Gastroesophageal sphincter (tissue), 4 donors: ENCODE data around the gene ATP6V0C. TPM values are rescaled to one million over a fixed set of nuclear protein-coding genes. Genes with fewer than 3 reads are reported as not detected.

Source experiments
- ATAC-seq: fragments of 150-250 bp; one replicate; pipeline ENCODE4 v1.9.1; 2016; ENCODE audit warnings: mild to moderate bottlenecking, moderate library complexity
- H3K27ac ChIP-seq, 4 donors: fragments of 200-600 bp; sonication (generic) in 3 of 4; 1 replicate in 3 of 4; 2 replicates in 1 of 4; pipeline ENCODE4 v1.5.1; 2016 to 2019
- H3K27me3 ChIP-seq: fragments of 200-600 bp; sonication (generic); one replicate; pipeline ENCODE4 v1.5.1; 2019
- H3K36me3 ChIP-seq, 2 donors: fragments of 200-600 bp; sonication (generic); one replicate each; pipeline ENCODE4 v1.5.1; 2019; ENCODE audit warnings: control low read depth in 1 of 2
- H3K4me1 ChIP-seq, 3 donors: fragments of 200-600 bp; sonication (generic); 1 replicate in 2 of 3; 2 replicates in 1 of 3; pipeline ENCODE4 v1.5.1; 2016 to 2019; ENCODE audit warnings: control low read depth in 2 of 3
- H3K4me3 ChIP-seq, 2 donors: fragments of 200-600 bp; sonication (generic); one replicate each; pipeline ENCODE4 v1.5.1; 2019; ENCODE audit warnings: mild to moderate bottlenecking in 1 of 2, moderate library complexity in 1 of 2
- H3K9me3 ChIP-seq, 3 donors: fragments of 200-600 bp; sonication (generic); one replicate each; pipeline ENCODE4 v1.5.1; 2017 to 2019; ENCODE audit warnings: control low read depth in 2 of 3
- EP300 ChIP-seq: sonication (generic); formaldehyde crosslinking; IDR thresholded peaks from one replicate; pipeline ENCODE4 v1.6.1; 2017; ENCODE audit warnings: antibody characterized with exemption, mild to moderate bottlenecking
- POLR2A ChIP-seq, 2 donors: fragments of 450-650 bp; IDR thresholded peaks; one replicate each; pipeline ENCODE4 v1.6.1; 2017; ENCODE audit warnings: antibody characterized with exemption in 2 of 2, mild to moderate bottlenecking in 2 of 2, moderate library complexity in 1 of 2
- POLR2AphosphoS5 ChIP-seq: sonication (generic); formaldehyde crosslinking; IDR thresholded peaks from one replicate; pipeline ENCODE4 v1.6.1; 2017; ENCODE audit warnings: antibody characterized with exemption
- WGBS, 2 donors: methylation state at CpG; one replicate each; pipeline ENCODE4 v1.1.5; 2018; ENCODE audit warnings: low coverage in 1 of 2; 5-methylcytosine and 5-hydroxymethylcytosine counted together
- total RNA-seq, 4 donors: library from RNA; depleted of rRNA; stranded (reverse); fragments of >200 nt; gene quantifications; one replicate each; pipeline ENCODE4 v1.1.0, GENCODE V29; 2016
- TF ChIP-seq, protein P1 (sequence below), 4 experiments: fragments of 200-600 bp in 2 of 4; fragments of 450-650 bp in 2 of 4; sonication (generic) in 1 of 4; IDR thresholded peaks; one replicate each; pipeline ENCODE4 v1.5.1; 2017 to 2019; ENCODE audit warnings: antibody characterized with exemption in 4 of 4, mild to moderate bottlenecking in 2 of 4, moderate library complexity in 2 of 4

ATP6V0C gene
- total RNA-seq, 4 donors from 2014 or later, result 37.5 to 62.2 (median 50.9) TPM

DNA sequence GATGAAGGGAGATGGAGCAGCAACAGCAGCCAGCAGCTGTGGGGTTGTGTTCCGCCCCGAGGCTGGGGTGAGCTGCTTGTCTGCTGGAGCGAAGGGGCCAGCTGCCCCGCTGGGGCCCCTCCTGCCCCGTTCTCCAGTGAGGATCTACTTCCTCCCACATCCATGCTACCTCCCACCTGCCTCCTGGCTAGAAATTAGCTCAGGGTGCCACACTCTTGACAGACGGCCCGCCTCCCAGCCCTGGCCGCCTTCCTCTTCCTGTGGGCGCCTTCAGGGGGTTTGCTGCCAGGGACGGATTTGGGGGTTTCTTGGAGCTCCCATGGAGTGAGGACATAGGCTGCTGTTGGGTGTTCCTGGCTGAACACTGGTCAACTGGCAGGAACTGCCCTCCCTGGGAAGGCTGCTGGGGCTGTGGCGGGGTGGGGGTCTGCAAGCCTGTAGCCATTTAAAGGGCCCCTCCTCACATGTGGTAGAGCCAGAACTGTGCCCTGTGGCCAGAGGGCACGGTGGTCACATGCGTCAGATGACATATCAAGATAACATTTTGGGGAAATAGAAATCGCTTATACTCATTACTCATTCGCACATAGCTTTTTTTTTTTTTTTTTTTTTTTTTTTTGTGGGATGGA lies 25.7 kb upstream of the ATP6V0C start:
- H3K36me3 ChIP-seq, result peaks cover 0 to 28% of the 10 kb centered on the region in 2 donors
- H3K27me3 ChIP-seq, result no peaks in the 10 kb centered on the region
- ATAC-seq, result no peak
- TF ChIP-seq POLR2AphosphoS5, result no peak
- TF ChIP-seq, protein P1, sequence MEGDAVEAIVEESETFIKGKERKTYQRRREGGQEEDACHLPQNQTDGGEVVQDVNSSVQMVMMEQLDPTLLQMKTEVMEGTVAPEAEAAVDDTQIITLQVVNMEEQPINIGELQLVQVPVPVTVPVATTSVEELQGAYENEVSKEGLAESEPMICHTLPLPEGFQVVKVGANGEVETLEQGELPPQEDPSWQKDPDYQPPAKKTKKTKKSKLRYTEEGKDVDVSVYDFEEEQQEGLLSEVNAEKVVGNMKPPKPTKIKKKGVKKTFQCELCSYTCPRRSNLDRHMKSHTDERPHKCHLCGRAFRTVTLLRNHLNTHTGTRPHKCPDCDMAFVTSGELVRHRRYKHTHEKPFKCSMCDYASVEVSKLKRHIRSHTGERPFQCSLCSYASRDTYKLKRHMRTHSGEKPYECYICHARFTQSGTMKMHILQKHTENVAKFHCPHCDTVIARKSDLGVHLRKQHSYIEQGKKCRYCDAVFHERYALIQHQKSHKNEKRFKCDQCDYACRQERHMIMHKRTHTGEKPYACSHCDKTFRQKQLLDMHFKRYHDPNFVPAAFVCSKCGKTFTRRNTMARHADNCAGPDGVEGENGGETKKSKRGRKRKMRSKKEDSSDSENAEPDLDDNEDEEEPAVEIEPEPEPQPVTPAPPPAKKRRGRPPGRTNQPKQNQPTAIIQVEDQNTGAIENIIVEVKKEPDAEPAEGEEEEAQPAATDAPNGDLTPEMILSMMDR (IDR thresholded peaks at IDR 0.05), result no peak
- TF ChIP-seq EP300, result no peak
- TF ChIP-seq POLR2A (IDR thresholded peaks at IDR 0.05), result no peak
- H3K27ac ChIP-seq, result no peak overlapping the region
- H3K4me3 ChIP-seq, result no peak overlapping the region
- peaks cover 0 to 36% (median 4%) of the 10 kb centered on the region in 3 donors for H3K4me1 ChIP-seq
- WGBS, 2 donors, result 40 to 89% methylated on average over 1 to 4 of the region's 15 CpGs
- H3K9me3 ChIP-seq, result no peaks in the 10 kb centered on the region

DNA sequence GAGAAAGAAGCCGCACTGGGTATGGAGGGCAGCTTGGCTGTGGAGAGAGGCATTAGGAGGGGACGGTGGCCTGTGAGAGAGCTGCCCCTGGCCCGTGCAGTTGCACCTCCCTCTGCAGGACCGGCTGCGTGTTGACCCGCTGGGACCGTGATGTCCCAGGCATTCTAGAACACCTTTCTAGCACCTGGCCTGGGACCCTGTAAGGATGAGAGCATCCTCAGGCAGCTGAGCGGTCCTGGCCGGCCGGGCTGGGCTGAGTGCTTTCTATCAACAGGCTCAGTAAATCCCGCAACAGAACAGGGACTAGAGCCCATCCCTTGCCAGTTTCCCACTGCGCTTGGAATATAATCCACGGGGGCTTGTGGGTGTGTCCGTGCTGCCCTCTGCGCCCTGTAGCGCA lies 24.2 kb upstream of the ATP6V0C start:
- H3K4me3 ChIP-seq, result no peak overlapping the region
- TF ChIP-seq, protein P1 (IDR thresholded peaks at IDR 0.05), result no peak
- H3K9me3 ChIP-seq, result no peaks in the 10 kb centered on the region
- H3K4me1 ChIP-seq, result peaks cover 0 to 20% (median 0%) of the 10 kb centered on the region in 3 donors
- H3K36me3 ChIP-seq, result peaks cover 0 to 28% of the 10 kb centered on the region in 2 donors
- H3K27me3 ChIP-seq, result no peaks in the 10 kb centered on the region
- no peak for ATAC-seq
- no peak overlapping the region for H3K27ac ChIP-seq
- WGBS, 2 donors, result 87 to 100% methylated on average over 3 to 7 of the region's 16 CpGs

DNA sequence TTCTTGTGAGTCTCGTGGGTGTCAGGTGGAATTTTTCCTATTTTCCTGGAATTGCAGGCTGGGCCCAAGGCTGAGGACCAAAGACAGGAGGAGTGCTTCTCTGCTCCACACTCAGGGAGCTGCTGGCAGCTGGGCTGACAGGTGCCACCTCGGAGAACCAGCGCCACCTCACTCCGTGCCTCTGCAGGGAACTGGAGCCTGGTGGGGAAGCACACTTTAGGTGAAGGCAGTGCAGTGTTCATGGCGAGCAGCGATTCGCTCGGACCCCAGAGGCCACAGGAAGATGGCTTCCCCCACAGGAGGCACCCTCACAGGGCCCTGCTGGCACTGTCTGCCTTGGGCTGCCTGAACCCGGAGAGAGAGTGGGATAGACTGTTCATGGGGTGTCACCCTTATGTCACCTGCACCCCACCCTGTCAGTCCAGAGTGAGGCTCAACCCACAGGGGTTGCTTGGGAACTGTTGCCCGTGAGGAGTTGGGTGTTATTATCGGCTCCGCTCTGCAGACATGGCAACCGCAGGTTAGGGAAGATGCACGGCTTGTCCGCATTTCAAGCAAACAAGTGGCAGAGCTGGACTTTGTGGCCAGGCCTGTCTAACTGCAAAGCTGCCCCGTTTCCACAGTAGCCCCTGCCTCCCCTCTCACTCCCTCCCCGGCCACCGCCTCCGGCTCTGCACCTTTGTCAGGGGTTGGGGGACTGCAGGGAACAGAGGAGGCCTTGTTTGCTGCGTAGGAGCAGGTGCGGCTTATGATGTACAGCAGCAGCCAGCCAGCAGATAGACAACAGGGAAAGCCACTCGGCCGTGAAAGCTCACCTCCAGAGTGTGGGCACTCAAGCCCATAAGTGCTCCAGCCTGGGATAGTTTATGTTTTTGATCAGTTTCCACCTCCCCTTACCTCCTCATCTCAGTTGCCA lies 23.3 kb upstream of the ATP6V0C start:
- 85 to 95% methylated on average over 4 to 5 of the region's 23 CpGs for WGBS, 2 donors
- Histone ChIP-seq H3K27me3 (no peaks in the 10 kb centered on the region), H3K4me1 (peaks cover 0 to 16% (median 0%) of the 10 kb centered on the region in 3 donors), H3K27ac (no peak overlapping the region), H3K4me3 (no peak overlapping the region), H3K9me3 (no peaks in the 10 kb centered on the region), H3K36me3 (peaks cover 0 to 28% of the 10 kb centered on the region in 2 donors)
- TF ChIP-seq POLR2AphosphoS5, result no peak
- ATAC-seq, result no peak

DNA sequence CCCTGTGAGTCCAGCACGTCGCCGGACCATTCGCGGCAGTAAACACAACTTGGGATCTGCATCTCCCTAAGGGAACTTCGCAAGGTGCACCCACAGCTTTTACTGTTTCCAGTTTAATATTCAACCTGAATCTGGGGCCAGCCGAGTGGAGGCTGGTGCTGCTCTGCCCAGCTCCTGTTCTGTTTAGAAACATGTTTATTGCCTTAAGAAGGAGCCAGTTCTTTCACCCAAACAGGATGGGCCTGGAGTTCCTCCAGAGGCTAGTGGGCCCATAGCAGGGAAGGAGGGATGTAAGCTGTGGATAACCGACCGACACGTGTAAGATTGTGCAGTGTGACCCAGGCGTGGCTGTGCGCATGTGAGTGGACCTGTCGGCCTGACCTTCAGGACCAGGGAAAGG lies 21.5 kb upstream of the ATP6V0C start:
- ATAC-seq, result no peak

DNA sequence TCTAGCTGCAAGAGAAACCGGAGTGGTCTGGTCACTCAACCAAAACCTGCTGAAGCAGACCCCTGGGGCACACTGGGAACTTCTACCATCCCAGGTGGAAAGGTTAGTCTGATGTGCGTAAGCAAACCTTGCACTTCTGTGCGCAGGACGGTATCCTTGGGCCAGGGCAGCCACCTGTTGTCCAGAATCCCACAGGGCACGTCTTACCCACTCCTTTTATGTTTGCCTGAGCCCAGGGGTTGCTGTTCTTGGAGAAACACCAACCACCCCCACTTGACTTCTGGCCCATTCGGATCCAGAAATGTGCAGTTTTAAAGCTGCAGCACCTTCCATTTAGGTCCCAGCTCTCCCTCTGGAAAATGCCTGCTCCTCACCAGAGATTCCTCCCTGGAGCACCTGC lies 20.1 kb upstream of the ATP6V0C start:
- H3K36me3 ChIP-seq, result peaks cover 0 to 49% of the 10 kb centered on the region in 2 donors
- H3K9me3 ChIP-seq, result no peaks in the 10 kb centered on the region
- TF ChIP-seq POLR2AphosphoS5 (no peak), POLR2A (IDR thresholded peaks at IDR 0.05) (no peak), EP300 (no peak)
- TF ChIP-seq, protein P1 (IDR thresholded peaks at IDR 0.05), result no peak
- no peaks in the 10 kb centered on the region for H3K27me3 ChIP-seq
- no peak for ATAC-seq
- no peak overlapping the region for H3K27ac ChIP-seq
- H3K4me3 ChIP-seq, result no peak overlapping the region
- WGBS, 2 donors, result 95 to 96% methylated on average over 5 to 6 of the region's 6 CpGs
- peaks cover 0 to 19% (median 15%) of the 10 kb centered on the region in 3 donors for H3K4me1 ChIP-seq

More for the DNA sequence above, 21.5 kb upstream of the ATP6V0C start:
- no peaks in the 10 kb centered on the region for H3K9me3 ChIP-seq
- no peaks in the 10 kb centered on the region for H3K27me3 ChIP-seq
- peaks cover 0 to 36% of the 10 kb centered on the region in 2 donors for H3K36me3 ChIP-seq
- TF ChIP-seq POLR2A (IDR thresholded peaks at IDR 0.05) (no peak), POLR2AphosphoS5 (no peak), EP300 (no peak)
- TF ChIP-seq, protein P1 (IDR thresholded peaks at IDR 0.05), result no peak
- WGBS, 2 donors, result 77% methylated on average over 3 of the region's 13 CpGs; no CpG with 5 or more reads in 1 of the 2 donors
- H3K27ac ChIP-seq, result no peak overlapping the region
- no peak overlapping the region for H3K4me3 ChIP-seq
- peaks cover 0 to 7% (median 2%) of the 10 kb centered on the region in 3 donors for H3K4me1 ChIP-seq
